ENCODE data around the gene ONECUT1. TPM values are rescaled to one million over a fixed set of nuclear protein-coding genes. Genes with fewer than 3 reads are reported as not detected.

ONECUT1 gene
- total and polyA plus RNA-seq, 2 of the 8 experiments (the other 6 are each of a cell fraction or from before 2014, with no cell fraction given) = 0.65 to 6.4 TPM

- Histone ChIP-seq H4K91ac (replicated peaks; ENCODE audit: insufficient read length, low read length) (no peak overlapping the region), H3K18ac (ENCODE audit: extremely low read depth, low read length) (no peak overlapping the region), H3K23me2 (ENCODE audit: low read depth, low read length) (peaks cover 8% of the 10 kb centered on the region; the same call in 1 of the 2 replicates), H3K27ac (ENCODE audit: low read depth, low read length) (no peak overlapping the region), H4K5ac (ENCODE audit: insufficient read length, low read depth, low read length) (no peak overlapping the region), H3K4me2 (ENCODE audit: insufficient read depth in 1 of 2, low read depth in 2 of 2, low read length in 2 of 2) (no peak overlapping the region), H3K4me1 (replicated peaks in 1 of 4; ENCODE audit: control insufficient read depth in 3 of 4, insufficient read depth in 4 of 4, low read length in 3 of 4) (peaks cover 3 to 9% (median 7%) of the 10 kb centered on the region in 4 experiments; a peak in 6 of 7 replicates), H2BK20ac (ENCODE audit: low read length) (no peak overlapping the region), H3K9ac (replicated peaks in 1 of 4; ENCODE audit: extremely low read depth in 1 of 4, low read depth in 3 of 4, low read length in 3 of 4) (no peak overlapping the region), H3K36me3 (ENCODE audit: control insufficient read depth in 2 of 4, insufficient read depth in 4 of 4, low read length in 3 of 4) (no peaks in the 10 kb centered on the region), H2AFZ (ENCODE audit: low read length) (no peak overlapping the region), H3K79me2 (ENCODE audit: control insufficient read depth in 1 of 2, insufficient read depth in 2 of 2, low read length in 2 of 2) (no peaks in the 10 kb centered on the region), H2BK5ac (ENCODE audit: low read depth, low read length) (no peak overlapping the region), H2AK5ac (ENCODE audit: low read depth, low read length) (no peak overlapping the region), H2BK12ac (ENCODE audit: low read depth, low read length) (no peak overlapping the region), H3K4ac (replicated peaks; ENCODE audit: insufficient read length, low read depth, low read length) (no peak overlapping the region), H3K56ac (replicated peaks; ENCODE audit: insufficient read length, low read depth, low read length) (no peak overlapping the region), H3K79me1 (ENCODE audit: low read depth, low read length) (no peaks in the 10 kb centered on the region), H3K23ac (ENCODE audit: insufficient read length) (no peak overlapping the region), H3K14ac (ENCODE audit: insufficient read length) (no peak overlapping the region), H3K9me3 (ENCODE audit: insufficient read depth in 2 of 2, low read depth in 1 of 2, low read length in 1 of 2) (no peaks in the 10 kb centered on the region), H3K27me3 (replicated peaks in 1 of 4; ENCODE audit: control insufficient read depth in 3 of 4, extremely low read depth in 1 of 4, insufficient read depth in 3 of 4, low read length in 3 of 4) (peaks cover 2 to 5% (median 4%) of the 10 kb centered on the region in 4 experiments; a peak in 5 of 7 replicates), H2BK15ac (ENCODE audit: low read length) (no peak overlapping the region), H3K4me3 (ENCODE audit: extremely low read depth in 1 of 4, insufficient read depth in 2 of 4, low read depth in 3 of 4, low read length in 4 of 4) (no peak overlapping the region), H4K8ac (ENCODE audit: extremely low read depth, insufficient read depth, low read length) (no peak overlapping the region), H2BK120ac (replicated peaks; ENCODE audit: low read depth, low read length) (no peak overlapping the region), H4K20me1 (replicated peaks in 1 of 2; ENCODE audit: control insufficient read depth in 1 of 2, insufficient read depth in 2 of 2, low read length in 2 of 2) (no peaks in the 10 kb centered on the region)
- ChIA-PET POLR2A (ENCODE audit: partially characterized antibody) (interaction anchor here (0.8 to 2.0 kb wide), 2 partner anchors 11 to 23 kb away, joined by 3 to 7 read pairs; no protein-coding TSS in a partner anchor), CTCF (ENCODE audit: partially characterized antibody) (interaction anchor here (0.9 to 1.7 kb wide), 5 partner anchors 10 to 29 kb away, joined by 3 to 6 read pairs (median 4); no protein-coding TSS in a partner anchor)
- no peak for DNase-seq (ENCODE audit: low read depth in 1 of 2, low spot score in 2 of 2)
- WGBS, 2 experiments (ENCODE audit: extremely low coverage in 1 of 2, insufficient coverage in 1 of 2, insufficient read length in 1 of 2, insufficient replicate concordance in 2 of 2, low coverage in 1 of 2, low lambda C conversion rate in 2 of 2, missing lambda C conversion rate in 1 of 2) = 83% methylated on average over 2 of the region's 2 CpGs; no CpG with 5 or more reads in 1 of the 2 experiments
- FAIRE-seq = no peak
- no peak for TF ChIP-seq EGR1 (IDR thresholded peaks at IDR 0.05; ENCODE audit: borderline replicate concordance, low read depth, low read length)
- no peak for TF ChIP-seq TAF7 (optimal IDR thresholded peaks at IDR 0.05; ENCODE audit: borderline replicate concordance, low read depth, low read length)
- TF ChIP-seq EP300 (IDR thresholded peaks at IDR 0.05; ENCODE audit: borderline replicate concordance in 1 of 2, low read depth in 2 of 2, low read length in 2 of 2) = no peak
- TF ChIP-seq TAF1 (IDR thresholded peaks at IDR 0.05; ENCODE audit: low read depth, low read length) = no peak
- no peak for TF ChIP-seq YY1 (IDR thresholded peaks at IDR 0.05; ENCODE audit: low read depth, low read length)
- TF ChIP-seq RXRA (IDR thresholded peaks at IDR 0.05; ENCODE audit: insufficient read depth, low read depth, low read length) = no peak
- no peak for TF ChIP-seq SUZ12 (IDR thresholded peaks at IDR 0.05; ENCODE audit: low read length)
- no peak for TF ChIP-seq CEBPB (IDR thresholded peaks at IDR 0.05; ENCODE audit: low read depth, low read length)
- no peak for TF ChIP-seq FOSL1 (IDR thresholded peaks at IDR 0.05; ENCODE audit: insufficient read depth, low read depth, low read length)
Observed at GRCh38 chr15:52808996-52809395, 18.9 kb upstream of the ONECUT1 start.
